K562 (cell line): ENCODE results near the gene KRT82. TPM values are rescaled to one million over a fixed set of nuclear protein-coding genes. Genes with fewer than 3 reads are reported as not detected.

Experiments used
- ATAC-seq: fragments of 200-7000 bp; cut with Tn5 transposase; 3 replicates; pipeline ENCODE4 v1.9.1; 2020; ENCODE audit warnings: moderate library complexity
- BruUV-seq: library from RNA; stranded (reverse); fragments of 400-500 nt; replicated peaks from 2 replicates; lab custom pipeline; 2021; lab: Mats Ljungman, UMichigan
- CTCF ChIA-PET: fragments of 300-600 bp; formaldehyde crosslinking; extraction: SDS; loops from one replicate; lab custom pipeline; 2021; ENCODE audit warnings: low intra/inter-chr PET ratio; lab: Yijun Ruan, JAX
- POLR2A ChIA-PET: fragments of 300-600, 350-650 bp; sonication (Branson Sonifier 250); formaldehyde crosslinking; extraction: SDS; loops from one replicate; lab custom pipeline; 2021; ENCODE audit warnings: antibody characterized with exemption, inconsistent platforms; lab: Yijun Ruan, JAX
- DNase-seq, 4 experiments: peaks; one replicate each; pipeline versions ENCODE4 v3.0.0 to v3.0.0-alpha.2; 2011 to 2018; ENCODE audit warnings: low spot score in 3 of 4, mixed read lengths in 3 of 4; ENCODE audit errors: extremely low read depth in 1 of 4
- FAIRE-seq: peaks from 2 replicates; lab custom pipeline; 2011; peaks lifted over from hg19 to GRCh38; lab: Jason Lieb, UNC
- H2AFZ ChIP-seq: 2 replicates; pipeline ENCODE4 v1.6.0; 2011; ENCODE audit warnings: low read depth, low read length, control low read depth, inconsistent platforms
- H3K27ac ChIP-seq: fragments of 200-600 bp; 3 replicates; pipeline ENCODE4 v1.8.0; 2011; ENCODE audit warnings: low read depth, mild to moderate bottlenecking, control low read depth, inconsistent platforms, low read length, moderate library complexity, mixed read lengths; ENCODE audit errors: extremely low read depth
- H3K27me3 ChIP-seq, 2 experiments: fragments of 300-600 bp in 1 of 2; 2 replicates in 1 of 2; 3 replicates in 1 of 2; pipeline versions ENCODE4 v1.6.0 to v1.8.0; 2011; ENCODE audit warnings: inconsistent platforms in 2 of 2, low read length in 2 of 2, mild to moderate bottlenecking in 1 of 2, mixed read lengths in 1 of 2, moderate library complexity in 1 of 2; ENCODE audit not compliant: control insufficient read depth in 2 of 2, insufficient read depth in 2 of 2
- H3K36me3 ChIP-seq: fragments of 300-600 bp; 3 replicates; pipeline ENCODE4 v1.8.0; 2011; ENCODE audit warnings: mild to moderate bottlenecking, low read length, inconsistent platforms; ENCODE audit not compliant: control insufficient read depth, insufficient read depth
- H3K4me1 ChIP-seq, 2 experiments: fragments of 200-600 bp in 1 of 2; replicated peaks in 1 of 2; 2 replicates in 1 of 2; 3 replicates in 1 of 2; pipeline versions ENCODE4 v1.5.1 to v1.8.0; 2011; ENCODE audit warnings: inconsistent platforms in 2 of 2, low read length in 2 of 2, mild to moderate bottlenecking in 1 of 2, mixed read lengths in 1 of 2, moderate library complexity in 1 of 2; ENCODE audit not compliant: control insufficient read depth in 2 of 2, insufficient read depth in 2 of 2
- H3K4me2 ChIP-seq: 2 replicates; pipeline ENCODE4 v1.6.1; 2011; ENCODE audit warnings: low read length, control low read depth, inconsistent platforms, mixed read lengths; ENCODE audit not compliant: insufficient read depth
- H3K4me3 ChIP-seq: fragments of 200-600 bp; sonication (generic), shearing (Covaris generic); 2 replicates; pipeline ENCODE4 v1.5.1; 2016; ENCODE audit warnings: control low read depth, inconsistent platforms
- H3K79me2 ChIP-seq: fragments of 200-600 bp; 3 replicates; pipeline ENCODE4 v1.8.0; 2011; ENCODE audit warnings: low read length, inconsistent platforms; ENCODE audit not compliant: control insufficient read depth, insufficient read depth
- H3K9ac ChIP-seq, 2 experiments: 2 replicates each; pipeline versions ENCODE4 v1.6.0 to v1.6.1; 2011; ENCODE audit warnings: low read depth in 2 of 2, low read length in 2 of 2, control low read depth in 1 of 2, inconsistent platforms in 1 of 2, mild to moderate bottlenecking in 1 of 2, mixed read lengths in 1 of 2; ENCODE audit not compliant: insufficient read depth in 1 of 2
- H3K9me1 ChIP-seq: one replicate; pipeline ENCODE4 v1.6.0; 2011; ENCODE audit warnings: inconsistent platforms, mild to moderate bottlenecking, low read length, moderate library complexity; ENCODE audit not compliant: control insufficient read depth, insufficient read depth
- H3K9me3 ChIP-seq: replicated peaks from 2 replicates; pipeline ENCODE4 v1.5.1; 2011; ENCODE audit warnings: low read depth, low read length, inconsistent platforms; ENCODE audit not compliant: control insufficient read depth, insufficient read depth
- H4K20me1 ChIP-seq: replicated peaks from 2 replicates; pipeline ENCODE4 v1.6.1; 2011; ENCODE audit warnings: low read length, inconsistent platforms, mixed read lengths; ENCODE audit not compliant: control insufficient read depth, insufficient read depth
- BRCA1 ChIP-seq, 2 experiments: fragments of 450-650 bp in 1 of 2; sonication (generic) in 1 of 2; formaldehyde crosslinking in 1 of 2; IDR thresholded peaks; 2 replicates each; pipeline versions ENCODE4 v1.5.0 to v1.6.1; 2017 to 2020; ENCODE audit warnings: mild to moderate bottlenecking in 1 of 2, missing genetic modification reagents in 1 of 2
- POLR2G ChIP-seq: fragments of 200-400 bp; formaldehyde crosslinking; IDR thresholded peaks from 2 replicates; pipeline ENCODE4 v1.6.1; 2017; ENCODE audit warnings: low read depth, mild to moderate bottlenecking, antibody characterized with exemption, low read length, moderate library complexity
- TOE1 ChIP-seq, 2 experiments: fragments of 450-650 bp in 1 of 2; sonication (generic) in 1 of 2; formaldehyde crosslinking in 1 of 2; IDR thresholded peaks; 2 replicates each; pipeline versions ENCODE4 v1.7.1 to v1.8.0; 2016 to 2022; ENCODE audit warnings: borderline replicate concordance in 2 of 2, mild to moderate bottlenecking in 2 of 2, antibody characterized with exemption in 1 of 2, inconsistent platforms in 1 of 2, low read depth in 1 of 2, missing genetic modification reagents in 1 of 2, moderate library complexity in 1 of 2
- TRIM24 ChIP-seq, 2 experiments: fragments of 450-650 bp; IDR thresholded peaks; 2 replicates each; pipeline ENCODE4 v1.6.1; 2016
- ZNF57 ChIP-seq: fragments of 450-650 bp; formaldehyde crosslinking; IDR thresholded peaks from 2 replicates; pipeline ENCODE4 v1.4.0; 2020; ENCODE audit warnings: mild to moderate bottlenecking, moderate library complexity
- WGBS: fragments of 100-300 bp; shearing (Covaris generic); methylation state at CpG from one replicate; pipeline ENCODE4 v1.1.6; 2016; ENCODE audit warnings: low coverage, mixed read lengths; ENCODE audit not compliant: insufficient coverage; ENCODE audit errors: missing lambda C conversion rate; 5-methylcytosine and 5-hydroxymethylcytosine counted together
- in situ Hi-C: fragments of 300-500 bp; cut with MboI; formaldehyde crosslinking; loops from 4 replicates; pipeline ENCODE4 v1.15.0; 2018; ENCODE audit warnings: inconsistent platforms, mixed read lengths
- intact Hi-C: fragments of 100-400 bp; cut with micrococcal nuclease; formaldehyde crosslinking; loops from 2 replicates; pipeline ENCODE4 v1.14.2; 2022
- polyA plus RNA-seq, 8 experiments: library from polyadenylated mRNA; depleted of rRNA in 4 of 8; stranded (reverse) in 5 of 8; unstranded in 3 of 8; fragments of >200 nt; fragmentation: Nextera tagmentation in 2 of 8; fragmentation: Illumina TruSeq in 1 of 8; extraction: Ambion mirVana in 2 of 8; extraction: Trizol in 1 of 8; gene quantifications; 2 replicates each; pipeline versions ENCODE4 v1.2.1 to v1.2.3, GENCODE V29; 2011 to 2014; ENCODE audit warnings: inconsistent platforms in 1 of 8, missing spikeins in 1 of 8
- total RNA-seq, 7 experiments: library from RNA; depleted of rRNA in 6 of 7; stranded (reverse); fragments of >200 nt in 6 of 7; fragmentation: Illumina TruSeq in 2 of 7; extraction: Trizol in 2 of 7; gene quantifications; 2 replicates each; pipeline versions ENCODE4 v1.2.1 to v1.2.3, GENCODE V29; 2011 to 2021; ENCODE audit warnings: low replicate concordance in 1 of 7
- TF ChIP-seq, protein P1 (sequence below): IDR thresholded peaks from 2 replicates; pipeline ENCODE4 v1.6.1; 2016; ENCODE audit warnings: missing genetic modification characterization, missing compliant biosample characterization

The KRT82 gene
- total and polyA plus RNA-seq, 9 of the 15 experiments (the other 6 are each of a cell fraction or from before 2014, with no cell fraction given) = not detected

DNA sequence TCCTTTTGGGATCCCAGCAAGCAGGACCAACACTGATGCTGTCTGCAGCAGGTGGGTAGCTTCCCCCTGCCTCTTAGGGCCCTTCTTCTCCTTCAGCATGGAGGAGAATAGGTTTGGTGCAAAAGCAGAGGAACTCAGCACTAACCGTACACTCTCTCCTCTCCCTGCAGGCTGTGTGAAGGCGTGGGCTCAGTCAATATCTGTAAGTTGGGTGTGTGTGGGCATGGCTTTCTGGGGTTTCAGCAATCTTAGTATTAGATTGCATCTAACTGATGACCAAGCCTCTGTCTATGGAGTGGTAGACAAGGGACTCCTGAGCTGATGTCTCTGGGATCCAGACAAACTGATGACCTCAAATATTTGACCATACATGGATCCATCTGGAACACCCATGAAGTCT lies 53.2 kb downstream of the KRT82 start (continued):
- TF ChIP-seq TOE1 (IDR thresholded peaks at IDR 0.05; ENCODE audit: borderline replicate concordance) (no peak), TOE1 (CRISPR knock-in tag; IDR thresholded peaks at IDR 0.05; ENCODE audit: borderline replicate concordance, low read depth) (no peak), BRCA1 (IDR thresholded peaks at IDR 0.05) (no peak), BRCA1 (CRISPR knock-in tag; IDR thresholded peaks at IDR 0.05) (no peak), TRIM24 (IDR thresholded peaks at IDR 0.05) (no peak), POLR2G (no peak)
- TF ChIP-seq, protein P1, sequence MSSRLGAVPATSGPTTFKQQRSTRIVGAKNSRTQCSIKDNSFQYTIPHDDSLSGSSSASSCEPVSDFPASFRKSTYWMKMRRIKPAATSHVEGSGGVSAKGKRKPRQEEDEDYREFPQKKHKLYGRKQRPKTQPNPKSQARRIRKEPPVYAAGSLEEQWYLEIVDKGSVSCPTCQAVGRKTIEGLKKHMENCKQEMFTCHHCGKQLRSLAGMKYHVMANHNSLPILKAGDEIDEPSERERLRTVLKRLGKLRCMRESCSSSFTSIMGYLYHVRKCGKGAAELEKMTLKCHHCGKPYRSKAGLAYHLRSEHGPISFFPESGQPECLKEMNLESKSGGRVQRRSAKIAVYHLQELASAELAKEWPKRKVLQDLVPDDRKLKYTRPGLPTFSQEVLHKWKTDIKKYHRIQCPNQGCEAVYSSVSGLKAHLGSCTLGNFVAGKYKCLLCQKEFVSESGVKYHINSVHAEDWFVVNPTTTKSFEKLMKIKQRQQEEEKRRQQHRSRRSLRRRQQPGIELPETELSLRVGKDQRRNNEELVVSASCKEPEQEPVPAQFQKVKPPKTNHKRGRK (tag) = no peak

DNA sequence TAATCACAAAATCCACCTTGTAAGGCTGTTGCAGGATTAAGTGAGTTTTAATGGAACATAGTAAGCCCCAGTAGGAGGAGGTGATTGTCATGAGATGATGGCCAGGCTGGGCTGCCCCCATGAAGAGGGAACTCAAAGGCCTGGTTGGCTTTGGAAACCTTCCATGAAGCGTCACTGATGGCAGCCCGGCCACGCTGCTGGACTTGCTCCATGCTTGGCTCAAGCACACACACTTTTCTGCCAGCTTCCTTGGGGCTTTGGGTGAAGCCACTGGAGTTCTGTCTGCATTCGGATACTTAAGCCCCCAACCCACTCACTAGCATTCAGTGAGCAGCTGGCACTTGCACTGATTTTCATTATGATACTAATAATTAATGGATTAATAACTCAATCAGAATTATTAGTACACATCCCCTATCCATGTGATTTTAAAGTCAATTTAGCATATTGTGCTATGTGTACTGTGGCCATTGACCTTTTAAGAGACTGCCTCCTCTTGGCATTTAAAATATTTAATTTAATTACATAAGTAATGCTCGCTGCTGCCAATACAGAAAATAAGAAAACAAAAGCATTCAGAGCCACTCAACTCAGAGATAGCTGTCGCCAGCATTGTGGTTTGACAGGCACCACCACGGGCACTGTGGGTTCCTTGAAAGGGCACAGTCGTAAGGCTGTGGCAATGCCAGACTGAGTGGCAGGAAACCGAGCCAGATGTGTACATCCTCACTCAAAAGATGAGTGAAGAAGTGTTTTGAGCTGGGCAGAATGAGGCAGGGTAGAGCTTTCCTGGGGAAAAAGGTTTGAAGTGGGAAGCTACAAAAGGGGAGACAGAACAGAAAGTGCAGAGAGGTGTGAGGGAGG lies 54.7 kb downstream of the KRT82 start:
- no peak for DNase-seq
- Histone ChIP-seq H3K36me3 (no peaks in the 10 kb centered on the region), H3K79me2 (no peaks in the 10 kb centered on the region), H3K4me3 (no peak overlapping the region), H3K4me2 (no peak overlapping the region), H3K27me3 (peaks cover 7 to 54% of the 10 kb centered on the region in 2 experiments; a peak in 3 of 5 replicates), H3K9ac (no peak overlapping the region), H3K9me1 (peaks cover 3% of the 10 kb centered on the region), H2AFZ (no peak overlapping the region), H3K27ac (no peak overlapping the region), H3K9me3 (no peaks in the 10 kb centered on the region), H3K4me1 (no peaks in the 10 kb centered on the region), H4K20me1 (no peaks in the 10 kb centered on the region)
- no peak for FAIRE-seq
- 0% methylated on average over 9 of the region's 9 CpGs for WGBS
- no peak for TF ChIP-seq ZNF57 (CRISPR knock-in tag)
- in situ Hi-C loops = no loop called here
- intact Hi-C loops = no loop called here
- CTCF ChIA-PET = no interaction called here
- ATAC-seq = no peak
- POLR2A ChIA-PET = interaction anchor here (0.6 to 1.2 kb wide), 2 partner anchors 10 to 11 kb away, joined by 3 to 4 read pairs; no protein-coding TSS in a partner anchor
- no TSS peak for BruUV-seq
